WERI-Rb-1 (cell line): Measurements from ENCODE around the gene WWP2.

Experiments
- DNase-seq: peaks from one replicate; pipeline ENCODE4 v3.0.0-alpha.2; 2020
- H3K27ac ChIP-seq: fragments of 250-450 bp; sonication (Bioruptor Pico); 2 replicates; pipeline ENCODE4 v1.5.1; 2020; ENCODE audit warnings: mild to moderate bottlenecking, moderate library complexity
- H3K27me3 ChIP-seq: fragments of 250-450 bp; sonication (Bioruptor Pico); 2 replicates; pipeline ENCODE4 v1.5.1; 2021; ENCODE audit warnings: mild to moderate bottlenecking, low read depth, moderate library complexity; ENCODE audit not compliant: insufficient read depth, severe bottlenecking
- H3K36me3 ChIP-seq: fragments of 250-450 bp; sonication (Bioruptor Pico); 2 replicates; pipeline ENCODE4 v1.5.1; 2020; ENCODE audit warnings: mild to moderate bottlenecking, moderate library complexity
- H3K4me3 ChIP-seq: 2 replicates; pipeline ENCODE4 v1.5.1; 2011; ENCODE audit warnings: low read depth, mild to moderate bottlenecking, control low read depth, low read length
- H3K9me3 ChIP-seq: fragments of 250-450 bp; sonication (Bioruptor Pico); 2 replicates; pipeline ENCODE4 v1.5.1; 2021; ENCODE audit warnings: mild to moderate bottlenecking, moderate library complexity; ENCODE audit not compliant: severe bottlenecking
- CTCF ChIP-seq: IDR thresholded peaks from 2 replicates; pipeline ENCODE4 v1.5.1; 2011; ENCODE audit warnings: low read depth, mild to moderate bottlenecking, control low read depth, inconsistent platforms, low read length

The WWP2 gene

GRCh38 chr16:69744363-69745231, 17.5 kb upstream of the WWP2 start:
- no peak overlapping the region for H3K27ac ChIP-seq
- peaks cover 92% of the 10 kb centered on the region for H3K36me3 ChIP-seq
- H3K27me3 ChIP-seq, result no peaks in the 10 kb centered on the region
- no peaks in the 10 kb centered on the region for H3K9me3 ChIP-seq
- H3K4me3 ChIP-seq, result no peak overlapping the region
- no peak for DNase-seq
- no peak for TF ChIP-seq CTCF

GRCh38 chr16:69745232-69745612, 16.9 kb upstream of the WWP2 start:
- H3K27ac ChIP-seq, result no peak overlapping the region; the same call in 1 of the 2 replicates
- H3K9me3 ChIP-seq, result no peaks in the 10 kb centered on the region
- H3K4me3 ChIP-seq, result no peak overlapping the region
- DNase-seq, result no peak
- TF ChIP-seq CTCF, result no peak
- no peaks in the 10 kb centered on the region for H3K27me3 ChIP-seq
- H3K36me3 ChIP-seq, result peaks cover 89% of the 10 kb centered on the region

- peaks cover 91% of the 10 kb centered on the region for H3K36me3 ChIP-seq
- H3K4me3 ChIP-seq, result no peak overlapping the region
- no peaks in the 10 kb centered on the region for H3K27me3 ChIP-seq
Observed at GRCh38 chr16:69745959-69746358, 16.2 kb upstream of the WWP2 start.

DNA sequence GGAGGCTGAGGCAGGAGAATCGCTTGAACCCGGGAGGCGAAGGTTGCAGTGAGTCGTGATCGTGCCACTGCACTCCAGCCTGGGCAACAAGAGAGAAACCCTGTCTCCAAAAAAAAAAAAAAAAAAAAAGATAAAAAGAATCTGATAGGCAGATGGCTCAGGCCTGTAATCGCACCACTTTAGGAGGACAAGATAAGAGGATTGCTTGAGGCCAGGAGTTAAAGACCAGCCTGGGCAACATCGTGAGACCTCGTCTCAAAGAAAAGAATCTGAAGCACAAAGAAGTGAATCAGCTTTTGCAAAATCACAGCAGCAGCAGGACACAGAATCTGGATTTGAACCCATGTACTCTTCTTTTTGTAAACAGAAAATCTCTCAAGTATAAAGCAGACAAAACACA, 15.0 kb upstream of the WWP2 start:
- peaks cover 90% of the 10 kb centered on the region for H3K36me3 ChIP-seq
- peak overlapping the region; percentile 5; the same call in 1 of the 2 replicates for H3K4me3 ChIP-seq
- DNase-seq, result peak; percentile 73
- no peaks in the 10 kb centered on the region for H3K27me3 ChIP-seq
- H3K9me3 ChIP-seq, result no peaks in the 10 kb centered on the region
- TF ChIP-seq CTCF, result no peak
- H3K27ac ChIP-seq, result peak overlapping the region; percentile 73

More at GRCh38 chr16:69745959-69746358, 16.2 kb upstream of the WWP2 start:
- Histone ChIP-seq H3K27ac (peak overlapping the region; percentile 73), H3K9me3 (no peaks in the 10 kb centered on the region)
- no peak for DNase-seq
- no peak for TF ChIP-seq CTCF

- H3K27me3 ChIP-seq, result no peaks in the 10 kb centered on the region
- TF ChIP-seq CTCF, result no peak
- H3K36me3 ChIP-seq, result peaks cover 89% of the 10 kb centered on the region
- no peaks in the 10 kb centered on the region for H3K9me3 ChIP-seq
- H3K27ac ChIP-seq, result no peak overlapping the region; the same call in 1 of the 2 replicates
- H3K4me3 ChIP-seq, result no peak overlapping the region
- no peak for DNase-seq
Observed at GRCh38 chr16:69748694-69749345, 13.3 kb upstream of the WWP2 start.
